A549 (cell line): Measurements from ENCODE around the gene TMEM14A. TPM values are rescaled to one million over a fixed set of nuclear protein-coding genes. Genes with fewer than 3 reads are reported as not detected.
"Not testable (repeated sequence)": the region's sequence is repeated elsewhere in the genome, so short reads cannot be mapped to it uniquely, and the experiment has no call there.

ENCODE experiments used
- ATAC-seq, 2 experiments: fragments of 200-7000 bp in 1 of 2; fragments of >200 bp in 1 of 2; cut with Nextera tagmentation in 1 of 2; cut with Tn5 transposase in 1 of 2; 3 replicates each; pipeline versions ENCODE4 v1.8.0 to v1.9.1; 2018 to 2020; ENCODE audit warnings: mild to moderate bottlenecking in 1 of 2, moderate library complexity in 1 of 2
- CTCF ChIA-PET: fragments of 300-600 bp; sonication (Branson Sonifier 250); formaldehyde crosslinking; extraction: SDS; loops from one replicate; lab custom pipeline; 2021; ENCODE audit warnings: antibody characterized with exemption, inconsistent platforms; lab: Yijun Ruan, JAX
- POLR2A ChIA-PET: fragments of 350-600 bp; formaldehyde crosslinking; extraction: SDS; loops from one replicate; lab custom pipeline; 2021; ENCODE audit warnings: antibody characterized with exemption, inconsistent platforms; lab: Yijun Ruan, JAX
- DNase-seq, 2 experiments: peaks; one replicate each; pipeline versions ENCODE4 v3.0.0 to v3.0.0-alpha.2; 2011 to 2016; ENCODE audit warnings: low read depth in 1 of 2, low spot score in 1 of 2
- FAIRE-seq: peaks from 2 replicates; lab custom pipeline; 2011; peaks lifted over from hg19 to GRCh38; lab: Jason Lieb, UNC
- H3K27ac ChIP-seq, 2 experiments: fragments of >200 bp; sonication (Bioruptor Twin); formaldehyde crosslinking; 3 replicates each; pipeline ENCODE4 v1.5.1; 2016 to 2017
- H3K4me1 ChIP-seq: fragments of >200 bp; sonication (Bioruptor Twin); formaldehyde crosslinking; 3 replicates; pipeline ENCODE4 v1.6.1; 2016
- H3K4me2 ChIP-seq: fragments of >200 bp; sonication (Bioruptor Twin); formaldehyde crosslinking; 3 replicates; pipeline ENCODE4 v1.6.1; 2016
- H3K4me3 ChIP-seq: fragments of >200 bp; sonication (Bioruptor Twin); formaldehyde crosslinking; 3 replicates; pipeline ENCODE4 v1.5.1; 2016
- H3K9me3 ChIP-seq: fragments of >200 bp; sonication (Bioruptor Twin); formaldehyde crosslinking; 3 replicates; pipeline ENCODE4 v1.6.1; 2016
- BCL3 ChIP-seq: fragments of >200 bp; sonication (Bioruptor Twin); formaldehyde crosslinking; IDR thresholded peaks from 3 replicates; pipeline ENCODE4 v1.6.1; 2016
- CHD2 ChIP-seq: fragments of 150-350 bp; IDR thresholded peaks from 2 replicates; pipeline ENCODE4 v1.6.1; 2014; ENCODE audit warnings: low read length; ENCODE audit not compliant: partially characterized antibody
- EHMT2 ChIP-seq: fragments of 200-600 bp; sonication (generic); IDR thresholded peaks from 2 replicates; pipeline ENCODE4 v1.6.1; 2016; ENCODE audit warnings: antibody characterized with exemption, low read depth, mild to moderate bottlenecking, moderate library complexity
- EP300 ChIP-seq, 2 experiments: fragments of >200 bp; sonication (Bioruptor Twin); formaldehyde crosslinking; IDR thresholded peaks; 2 replicates in 1 of 2; 3 replicates in 1 of 2; pipeline ENCODE4 v1.6.1; 2016 to 2017
- FOSL2 ChIP-seq, 2 experiments: fragments of 450-650 bp in 1 of 2; fragments of >200 bp in 1 of 2; sonication (Bioruptor Twin) in 1 of 2; formaldehyde crosslinking; IDR thresholded peaks; 2 replicates each; pipeline versions ENCODE4 v1.5.0 to v1.6.1; 2016 to 2020; ENCODE audit warnings: mild to moderate bottlenecking in 1 of 2, moderate library complexity in 1 of 2
- GATA3 ChIP-seq: IDR thresholded peaks from 2 replicates; pipeline ENCODE4 v1.6.1; 2012; ENCODE audit warnings: borderline replicate concordance
- HEYL ChIP-seq: fragments of 250-450 bp; sonication (Bioruptor Pico); IDR thresholded peaks from 2 replicates; pipeline ENCODE4 v1.8.0; 2021; ENCODE audit warnings: mild to moderate bottlenecking, moderate library complexity
- HMGXB4 ChIP-seq: fragments of 250-450 bp; sonication (Bioruptor Pico); IDR thresholded peaks from 2 replicates; pipeline ENCODE4 v1.5.0; 2021; ENCODE audit warnings: mild to moderate bottlenecking, moderate library complexity, borderline replicate concordance
- KDM1A ChIP-seq: fragments of 200-600 bp; sonication (generic); IDR thresholded peaks from 2 replicates; pipeline ENCODE4 v1.6.1; 2016; ENCODE audit warnings: low read depth, mild to moderate bottlenecking
- KDM5A ChIP-seq: fragments of 200-600 bp; sonication (generic); IDR thresholded peaks from 2 replicates; pipeline ENCODE4 v1.6.1; 2016; ENCODE audit warnings: antibody characterized with exemption, mild to moderate bottlenecking
- MAZ ChIP-seq: fragments of 150-350 bp; IDR thresholded peaks from 2 replicates; pipeline ENCODE4 v1.6.1; 2014; ENCODE audit warnings: antibody characterized with exemption, low read depth, low read length, borderline replicate concordance
- NFE2L2 ChIP-seq: fragments of 150-350 bp; conservative IDR thresholded peaks from 2 replicates; pipeline ENCODE4 v1.6.1; 2014; ENCODE audit warnings: low read length
- NR3C1 ChIP-seq: fragments of >200 bp; sonication (Bioruptor Twin); formaldehyde crosslinking; IDR thresholded peaks from 3 replicates; pipeline ENCODE4 v1.6.1; 2017
- PBX3 ChIP-seq: IDR thresholded peaks from 2 replicates; pipeline ENCODE4 v1.6.1; 2012
- POLR2A ChIP-seq: IDR thresholded peaks from 2 replicates; pipeline ENCODE4 v1.6.1; 2012; ENCODE audit warnings: mild to moderate bottlenecking, low read length
- POLR2AphosphoS2 ChIP-seq: conservative IDR thresholded peaks from 2 replicates; pipeline ENCODE4 v1.6.1; 2012; ENCODE audit warnings: low read length, improper control_type of control experiment, inconsistent platforms
- RAD21 ChIP-seq, 2 experiments: fragments of >200 bp in 1 of 2; sonication (Bioruptor Twin) in 1 of 2; formaldehyde crosslinking in 1 of 2; IDR thresholded peaks in 1 of 2; conservative IDR thresholded peaks in 1 of 2; 2 replicates in 1 of 2; 3 replicates in 1 of 2; pipeline ENCODE4 v1.6.1; 2012 to 2018; ENCODE audit warnings: inconsistent platforms in 1 of 2
- RFX5 ChIP-seq: fragments of 450-650 bp; IDR thresholded peaks from 2 replicates; pipeline ENCODE4 v1.7.1; 2014; ENCODE audit warnings: antibody characterized with exemption, mild to moderate bottlenecking, moderate library complexity
- RNF2 ChIP-seq: fragments of 200-600 bp; sonication (generic); IDR thresholded peaks from 2 replicates; pipeline ENCODE4 v1.6.1; 2016; ENCODE audit warnings: low read depth, mild to moderate bottlenecking, antibody characterized with exemption, moderate library complexity, borderline replicate concordance
- SMC3 ChIP-seq: fragments of >200 bp; sonication (Bioruptor Twin); formaldehyde crosslinking; IDR thresholded peaks from 3 replicates; pipeline ENCODE4 v1.6.1; 2018; ENCODE audit warnings: inconsistent platforms
- SREBF2 ChIP-seq: fragments of 450-650 bp; IDR thresholded peaks from 2 replicates; pipeline ENCODE4 v1.6.1; 2014; ENCODE audit warnings: mild to moderate bottlenecking, moderate library complexity
- USF2 ChIP-seq: fragments of 450-650 bp; IDR thresholded peaks from 2 replicates; pipeline ENCODE4 v1.6.1; 2014; ENCODE audit warnings: antibody characterized with exemption
- ZSCAN20 ChIP-seq: fragments of 250-450 bp; sonication (Bioruptor Pico); IDR thresholded peaks from 2 replicates; pipeline ENCODE4 v1.8.0; 2022; ENCODE audit warnings: mild to moderate bottlenecking, moderate library complexity
- WGBS: methylation state at CpG from one replicate; pipeline ENCODE4 v1.1.6; 2017; ENCODE audit errors: missing lambda C conversion rate; 5-methylcytosine and 5-hydroxymethylcytosine counted together
- polyA plus RNA-seq, 4 experiments: library from polyadenylated mRNA; depleted of rRNA in 3 of 4; stranded (reverse); fragments of >200 nt; fragmentation: RNase III in 1 of 4; extraction: RNeasy Plus Mini Kit Qiagen cat#74134 plus additional on column Dnase treatment in 1 of 4; gene quantifications; 2 replicates in 3 of 4; 3 replicates in 1 of 4; pipeline ENCODE4 v1.2.3, GENCODE V29; 2011 to 2017

The TMEM14A gene
- polyA plus RNA-seq, 2 of the 4 experiments (the other 2 are of a cell fraction) = 53.4 to 63.8 TPM

GRCh38 chr6:52714761-52715160, 43.8 kb downstream of the TMEM14A start:
- H3K4me2 ChIP-seq, H3K4me3 ChIP-seq, H3K9me3 ChIP-seq, H3K27ac ChIP-seq, POLR2A ChIA-PET, FAIRE-seq, H3K4me1 ChIP-seq, DNase-seq, ATAC-seq: not testable (repeated sequence)
- CTCF ChIA-PET = interaction anchor here (1.8 kb wide), 1 partner anchor 10 kb away, joined by 4 read pairs; no protein-coding TSS in a partner anchor
- 83% methylated on average over 9 of the region's 9 CpGs for WGBS

- no peak for FAIRE-seq
- Histone ChIP-seq H3K9me3 (no peaks in the 10 kb centered on the region), H3K4me2 (no peak overlapping the region), H3K27ac (no peak overlapping the region), H3K4me3 (no peak overlapping the region), H3K4me1 (no peaks in the 10 kb centered on the region)
- ChIA-PET CTCF (interaction anchor here (0.7 kb wide), 1 partner anchor 767 kb away, joined by 3 read pairs; no protein-coding TSS in a partner anchor), POLR2A (no interaction called here)
- DNase-seq = no peak
- no peak for ATAC-seq
- TF ChIP-seq BCL3 (no peak), NR3C1 (no peak), KDM5A (no peak), FOSL2 (IDR thresholded peaks at IDR 0.05) (no peak), FOSL2 (CRISPR knock-in tag; IDR thresholded peaks at IDR 0.05) (no peak), KDM1A (no peak), PBX3 (no peak), GATA3 (no peak), NFE2L2 (no peak), ZSCAN20 (no peak), EHMT2 (no peak), RFX5 (no peak), EP300 (IDR thresholded peaks at IDR 0.05) (no peak), HMGXB4 (CRISPR knock-in tag) (no peak), RAD21 (conservative IDR thresholded peaks at IDR 0.05 in 1 of 2, IDR thresholded peaks at IDR 0.05 in 1 of 2) (no peak), POLR2AphosphoS2 (no peak), RNF2 (no peak), MAZ (no peak), SMC3 (no peak), POLR2A (no peak), CHD2 (no peak)
Observed at GRCh38 chr6:52718550-52718949, 47.6 kb downstream of the TMEM14A start.

- Histone ChIP-seq H3K9me3 (no peaks in the 10 kb centered on the region), H3K4me1 (peaks cover 15% of the 10 kb centered on the region), H3K4me2 (no peak overlapping the region), H3K4me3 (no peak overlapping the region), H3K27ac (no peak overlapping the region)
- 64% methylated on average over 2 of the region's 2 CpGs for WGBS
- ChIA-PET CTCF (no interaction called here), POLR2A (no interaction called here)
- DNase-seq = no peak
- ATAC-seq = no peak
- no peak for FAIRE-seq
- TF ChIP-seq HEYL (CRISPR knock-in tag) (no peak), RAD21 (conservative IDR thresholded peaks at IDR 0.05 in 1 of 2, IDR thresholded peaks at IDR 0.05 in 1 of 2) (no peak), USF2 (no peak), POLR2A (no peak), PBX3 (no peak), SREBF2 (no peak), MAZ (no peak)
Observed at GRCh38 chr6:52720321-52720720, 49.4 kb downstream of the TMEM14A start.
